ENCODE results near the gene RFPL3.

- no peak for TF ChIP-seq CTCF (IDR thresholded peaks at IDR 0.05; ENCODE audit: insufficient read depth, low read depth, low read length)
- TF ChIP-seq EZH2 (IDR thresholded peaks at IDR 0.05; ENCODE audit: insufficient read depth, low read length): no peak
Observed at GRCh38 chr22:32336121-32336603, 21.5 kb upstream of the RFPL3 start.
